Esophagus muscularis mucosa (tissue), 4 donors: ENCODE measurements around the gene ACIN1. TPM values are rescaled to one million over a fixed set of nuclear protein-coding genes. Genes with fewer than 3 reads are reported as not detected.
A peak's percentile ranks its signal among the peaks of the same experiment; 100 is the strongest.

Source experiments
- DNase-seq: peaks from one replicate; pipeline ENCODE4 v3.0.0-alpha.2; 2017; ENCODE audit errors: extremely low spot score
- H3K27ac ChIP-seq, 4 donors: fragments of 200-600 bp; sonication (generic); replicated peaks in 1 of 4; 1 replicate in 3 of 4; 2 replicates in 1 of 4; pipeline ENCODE4 v1.5.1; 2016 to 2019; ENCODE audit warnings: mild to moderate bottlenecking in 1 of 4
- H3K27me3 ChIP-seq, 4 donors: fragments of 200-600 bp; sonication (generic); one replicate each; pipeline versions ENCODE4 v1.5.1 to v1.6.0; 2016 to 2019
- H3K36me3 ChIP-seq, 4 donors: fragments of 200-600 bp; sonication (generic); one replicate each; pipeline ENCODE4 v1.5.1; 2016 to 2019
- H3K4me1 ChIP-seq, 4 donors: fragments of 200-600 bp; sonication (generic); one replicate each; pipeline ENCODE4 v1.5.1; 2016 to 2019
- H3K4me3 ChIP-seq, 4 donors: fragments of 200-600 bp; sonication (generic); 1 replicate in 2 of 4; 2 replicates in 2 of 4; pipeline ENCODE4 v1.5.1; 2016 to 2019; ENCODE audit warnings: mild to moderate bottlenecking in 4 of 4, moderate library complexity in 1 of 4
- H3K9me3 ChIP-seq, 4 donors: fragments of 200-600 bp; sonication (generic); 1 replicate in 3 of 4; 2 replicates in 1 of 4; pipeline ENCODE4 v1.5.1; 2016 to 2019
- EP300 ChIP-seq: sonication (generic); formaldehyde crosslinking; IDR thresholded peaks from one replicate; pipeline ENCODE4 v1.6.1; 2017; ENCODE audit warnings: antibody characterized with exemption
- POLR2A ChIP-seq: fragments of 450-650 bp; IDR thresholded peaks from one replicate; pipeline ENCODE4 v1.6.1; 2017; ENCODE audit warnings: antibody characterized with exemption, moderate library complexity, mild to moderate bottlenecking, low read depth
- POLR2AphosphoS5 ChIP-seq, 2 donors: sonication (generic); formaldehyde crosslinking; IDR thresholded peaks; one replicate each; pipeline ENCODE4 v1.6.1; 2017; ENCODE audit warnings: antibody characterized with exemption in 2 of 2
- WGBS: methylation state at CpG from one replicate; pipeline ENCODE4 v1.1.5; 2018; 5-methylcytosine and 5-hydroxymethylcytosine counted together
- intact Hi-C: fragments of 100-400 bp; cut with DNase I; formaldehyde crosslinking; loops from one replicate; pipeline ENCODE4 v1.15.1; 2023
- total RNA-seq, 4 donors: library from RNA; depleted of rRNA; stranded (reverse); fragments of >200 nt; gene quantifications; one replicate each; pipeline versions ENCODE4 v1.1.0 to v1.2.1, GENCODE V29; 2016
- TF ChIP-seq, protein P1 (sequence below), 3 experiments: fragments of 200-600 bp in 2 of 3; fragments of 450-650 bp in 1 of 3; sonication (generic) in 2 of 3; IDR thresholded peaks; one replicate each; pipeline ENCODE4 v1.5.1; 2017 to 2019; ENCODE audit warnings: antibody characterized with exemption in 3 of 3, mild to moderate bottlenecking in 2 of 3, moderate library complexity in 1 of 3

ACIN1 gene
- total RNA-seq, 4 donors from 2014 or later: 60.1 to 101 (median 89.5) TPM

- whole genome bisulfite sequencing: 85% methylated on average over 6 of the region's 6 CpGs
- H3K27me3 ChIP-seq: no peaks in the 10 kb centered on the region
- no peaks in the 10 kb centered on the region for H3K9me3 ChIP-seq
- H3K27ac ChIP-seq: peak overlapping the region in 3 of 4 donors; percentile 62 to 94 (median 90)
- TF ChIP-seq EP300: no peak
- no peak for TF ChIP-seq POLR2AphosphoS5 (IDR thresholded peaks at IDR 0.05)
- TF ChIP-seq, protein P1, sequence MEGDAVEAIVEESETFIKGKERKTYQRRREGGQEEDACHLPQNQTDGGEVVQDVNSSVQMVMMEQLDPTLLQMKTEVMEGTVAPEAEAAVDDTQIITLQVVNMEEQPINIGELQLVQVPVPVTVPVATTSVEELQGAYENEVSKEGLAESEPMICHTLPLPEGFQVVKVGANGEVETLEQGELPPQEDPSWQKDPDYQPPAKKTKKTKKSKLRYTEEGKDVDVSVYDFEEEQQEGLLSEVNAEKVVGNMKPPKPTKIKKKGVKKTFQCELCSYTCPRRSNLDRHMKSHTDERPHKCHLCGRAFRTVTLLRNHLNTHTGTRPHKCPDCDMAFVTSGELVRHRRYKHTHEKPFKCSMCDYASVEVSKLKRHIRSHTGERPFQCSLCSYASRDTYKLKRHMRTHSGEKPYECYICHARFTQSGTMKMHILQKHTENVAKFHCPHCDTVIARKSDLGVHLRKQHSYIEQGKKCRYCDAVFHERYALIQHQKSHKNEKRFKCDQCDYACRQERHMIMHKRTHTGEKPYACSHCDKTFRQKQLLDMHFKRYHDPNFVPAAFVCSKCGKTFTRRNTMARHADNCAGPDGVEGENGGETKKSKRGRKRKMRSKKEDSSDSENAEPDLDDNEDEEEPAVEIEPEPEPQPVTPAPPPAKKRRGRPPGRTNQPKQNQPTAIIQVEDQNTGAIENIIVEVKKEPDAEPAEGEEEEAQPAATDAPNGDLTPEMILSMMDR (IDR thresholded peaks at IDR 0.05): no peak
- TF ChIP-seq POLR2A: no peak
- H3K4me3 ChIP-seq: no peak overlapping the region
- no peak for DNase-seq
- peaks cover 19 to 62% (median 41%) of the 10 kb centered on the region in 4 donors for H3K36me3 ChIP-seq
- intact Hi-C loops: no loop called here
- peaks cover 36 to 65% (median 58%) of the 10 kb centered on the region in 4 donors for H3K4me1 ChIP-seq
Observed at GRCh38 chr14:23140371-23140770, 45.4 kb upstream of the ACIN1 start.

GRCh38 chr14:23139874-23140273, 44.9 kb upstream of the ACIN1 start:
- Histone ChIP-seq H3K36me3 (peaks cover 19 to 62% (median 41%) of the 10 kb centered on the region in 4 donors), H3K9me3 (no peaks in the 10 kb centered on the region), H3K4me3 (no peak overlapping the region), H3K27me3 (no peaks in the 10 kb centered on the region), H3K4me1 (peaks cover 33 to 60% (median 54%) of the 10 kb centered on the region in 4 donors), H3K27ac (peak overlapping the region in 3 of 4 donors; percentile 62 to 94 (median 90))
- no peak for DNase-seq
- TF ChIP-seq EP300: no peak
- intact Hi-C loops: no loop called here
- WGBS: 97% methylated on average over 2 of the region's 2 CpGs

- Histone ChIP-seq H3K4me3 (no peak overlapping the region), H3K27ac (peak overlapping the region; percentile 36 to 94 (median 56)), H3K9me3 (no peaks in the 10 kb centered on the region), H3K4me1 (peaks cover 19 to 41% (median 36%) of the 10 kb centered on the region in 4 donors), H3K36me3 (peaks cover 19 to 66% (median 41%) of the 10 kb centered on the region in 4 donors), H3K27me3 (no peaks in the 10 kb centered on the region)
- intact Hi-C loops: no loop called here
- no peak for TF ChIP-seq POLR2AphosphoS5 (IDR thresholded peaks at IDR 0.05)
- TF ChIP-seq EP300: no peak
- TF ChIP-seq, protein P1 (IDR thresholded peaks at IDR 0.05): no peak
- no peak for TF ChIP-seq POLR2A
- 81% methylated on average over 6 of the region's 6 CpGs for WGBS
- DNase-seq: no peak
Observed at GRCh38 chr14:23137813-23138535, 43.0 kb upstream of the ACIN1 start.

DNA sequence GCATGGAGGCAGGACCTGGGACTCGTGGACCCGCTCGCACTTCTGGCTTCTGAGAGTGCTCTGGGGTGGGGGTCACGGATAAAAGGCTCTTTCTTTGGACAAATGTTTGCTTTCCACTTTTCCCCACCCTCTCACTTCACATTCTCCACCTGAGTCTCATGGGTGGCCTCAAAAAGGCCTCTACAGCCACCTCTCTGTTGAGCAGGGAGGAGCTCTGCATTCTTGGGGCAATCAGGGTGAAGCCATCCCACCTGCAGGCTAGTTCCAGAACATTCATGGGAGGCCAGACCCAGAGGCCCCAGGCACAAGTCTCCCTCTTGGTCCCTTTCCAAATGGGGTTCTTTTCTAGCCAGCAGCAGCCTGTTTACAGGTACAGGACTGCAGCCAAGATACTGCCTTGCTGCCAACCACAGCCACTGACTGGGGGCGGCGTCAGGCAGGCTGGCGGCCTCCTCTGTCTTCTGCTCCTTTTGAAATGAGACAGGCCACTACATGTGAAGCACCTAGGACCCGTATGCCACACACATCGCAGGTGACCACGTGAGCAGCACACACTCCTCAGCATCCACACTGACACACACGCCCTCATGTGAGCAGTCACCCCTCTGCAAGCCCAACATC, 42.4 kb upstream of the ACIN1 start:
- Histone ChIP-seq H3K4me3 (no peak overlapping the region), H3K36me3 (peaks cover 19 to 68% (median 46%) of the 10 kb centered on the region in 4 donors), H3K27ac (peak overlapping the region; percentile 36 to 94 (median 56)), H3K27me3 (no peaks in the 10 kb centered on the region), H3K9me3 (no peaks in the 10 kb centered on the region), H3K4me1 (peaks cover 12 to 34% (median 29%) of the 10 kb centered on the region in 4 donors)
- TF ChIP-seq, protein P1 (IDR thresholded peaks at IDR 0.05): no peak
- no peak for TF ChIP-seq EP300
- TF ChIP-seq POLR2AphosphoS5 (IDR thresholded peaks at IDR 0.05): peak in 1 of 2 donors; percentile 38
- TF ChIP-seq POLR2A: no peak
- intact Hi-C loops: no loop called here
- 89% methylated on average over 11 of the region's 11 CpGs for WGBS
- no peak for DNase-seq

DNA sequence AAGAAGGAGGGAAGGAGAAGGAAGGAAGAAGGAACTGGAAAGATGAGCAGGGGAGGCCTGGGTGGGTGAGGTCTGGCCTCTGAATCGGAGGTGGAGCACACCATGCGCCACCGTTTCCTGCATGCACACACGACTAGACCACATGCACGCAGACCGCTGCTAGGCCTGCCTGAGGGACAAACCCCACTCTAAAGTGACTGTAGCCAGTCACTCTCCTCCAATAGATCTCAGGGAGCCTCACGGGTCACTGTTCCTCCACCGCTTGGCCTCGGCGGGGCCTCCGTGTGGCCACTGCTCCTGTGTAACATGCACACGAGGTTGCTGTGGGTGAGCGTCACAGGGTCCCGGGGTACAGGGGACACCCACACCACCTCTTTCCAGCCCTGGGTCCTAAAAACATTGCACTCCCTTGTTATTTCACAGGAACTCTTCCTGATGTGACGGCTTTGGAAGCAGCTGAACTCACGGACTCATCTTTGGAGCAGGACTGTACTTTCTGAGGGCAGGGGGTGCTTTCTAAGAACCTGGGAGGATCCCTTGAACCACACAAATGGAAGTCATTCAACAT, 41.7 kb upstream of the ACIN1 start:
- Histone ChIP-seq H3K27me3 (no peaks in the 10 kb centered on the region), H3K36me3 (peaks cover 19 to 75% (median 51%) of the 10 kb centered on the region in 4 donors), H3K4me3 (no peak overlapping the region), H3K27ac (peak overlapping the region in 2 of 4 donors; percentile 50 to 94), H3K4me1 (peaks cover 8 to 28% (median 23%) of the 10 kb centered on the region in 4 donors), H3K9me3 (no peaks in the 10 kb centered on the region)
- intact Hi-C loops: no loop called here
- DNase-seq: no peak
- WGBS: 93% methylated on average over 16 of the region's 16 CpGs
- TF ChIP-seq, protein P1 (IDR thresholded peaks at IDR 0.05): no peak
- no peak for TF ChIP-seq POLR2AphosphoS5 (IDR thresholded peaks at IDR 0.05)
- no peak for TF ChIP-seq EP300
- no peak for TF ChIP-seq POLR2A
